Fibroblast of the conjunctiva (primary cell): ENCODE data around the gene PHF2.

ENCODE experiments used
- DNase-seq: peaks from one replicate; pipeline ENCODE4 v3.0.0-alpha.2; 2010; ENCODE audit warnings: low read depth

PHF2 gene

GRCh38 chr9:93701494-93702218, 125.3 kb downstream of the PHF2 start:
- DNase-seq = no peak

GRCh38 chr9:93702261-93702660, 125.9 kb downstream of the PHF2 start:
- DNase-seq = no peak

- DNase-seq = no peak
Observed at GRCh38 chr9:93708289-93708986, 132.1 kb downstream of the PHF2 start.

GRCh38 chr9:93708987-93709302, 132.6 kb downstream of the PHF2 start:
- no peak for DNase-seq

DNA sequence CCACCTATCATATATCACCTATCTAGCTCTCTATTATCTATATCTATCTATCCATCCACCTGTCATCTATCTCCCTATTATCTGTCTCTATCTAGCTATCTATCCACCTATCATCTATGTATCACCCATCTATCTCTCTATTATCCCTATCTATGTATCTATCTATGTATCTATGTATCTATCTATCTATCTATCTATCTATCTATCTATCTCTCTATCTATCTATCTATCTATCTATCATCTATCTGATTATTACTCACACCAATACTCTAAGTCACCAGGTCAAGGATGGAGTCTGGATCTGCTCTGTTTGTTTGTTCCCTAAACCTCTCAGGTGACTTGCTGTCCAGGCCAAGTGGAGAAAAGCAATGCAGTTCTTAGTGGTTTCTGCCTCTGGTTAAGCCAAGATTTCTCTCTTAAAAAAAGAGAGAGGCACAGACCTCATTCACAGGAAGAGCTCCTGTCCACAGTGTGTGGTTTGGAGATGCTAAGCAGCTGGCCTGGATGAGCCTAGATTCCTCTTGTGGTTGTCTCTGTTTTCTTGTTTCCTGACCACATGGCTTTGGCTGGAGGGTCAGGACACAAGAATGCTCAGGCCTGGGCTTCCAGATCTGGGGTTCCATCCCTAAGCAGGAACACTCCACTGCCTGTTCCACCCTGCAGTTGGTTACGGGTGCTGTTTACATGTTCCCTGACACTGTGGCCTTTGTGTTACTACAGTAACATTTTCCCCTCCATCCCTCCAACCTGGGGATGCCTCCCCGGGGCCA, 133.4 kb downstream of the PHF2 start:
- DNase-seq = no peak

- DNase-seq = no peak
Observed at GRCh38 chr9:93710370-93710723, 134.0 kb downstream of the PHF2 start.

- DNase-seq = no peak
Observed at GRCh38 chr9:93711002-93711401, 134.6 kb downstream of the PHF2 start.

DNA sequence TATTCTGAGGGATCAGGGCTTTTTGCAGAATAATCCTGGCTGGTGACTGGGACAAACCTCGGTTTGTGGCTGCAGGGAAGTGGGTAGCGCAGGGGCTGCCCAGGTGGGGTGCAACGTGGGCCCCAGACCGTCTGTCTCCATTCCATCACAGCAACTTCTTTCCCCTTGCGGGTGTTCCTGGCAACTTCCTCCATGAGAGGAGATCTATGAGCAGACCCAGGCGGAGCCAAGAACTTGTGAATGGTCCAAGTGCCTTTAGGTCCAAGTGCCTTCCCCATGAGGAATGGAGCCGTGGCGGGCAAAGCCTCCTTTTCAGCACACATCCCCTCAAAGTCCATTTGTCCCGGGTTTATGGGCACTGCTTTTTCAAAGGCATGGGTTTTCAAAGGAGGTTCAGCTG, 136.5 kb downstream of the PHF2 start:
- DNase-seq = no peak

DNA sequence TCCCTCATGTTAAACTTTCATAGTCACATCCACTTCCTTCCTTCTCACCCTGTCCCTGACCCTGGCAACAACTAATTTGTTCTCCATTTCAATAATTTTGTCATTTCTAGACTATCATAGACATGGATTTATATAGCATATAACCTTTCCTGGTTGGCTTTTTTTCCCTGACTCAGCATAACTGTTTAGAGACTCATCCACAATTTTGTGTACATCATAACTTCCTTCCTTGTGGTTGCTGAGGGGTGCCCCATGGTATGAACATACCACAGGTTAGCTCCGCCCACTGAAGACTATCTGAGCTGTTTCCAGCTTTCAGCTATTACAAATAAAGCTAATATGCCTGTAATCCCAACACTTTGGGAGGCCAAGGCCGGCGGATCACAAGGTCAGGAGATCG, 137.3 kb downstream of the PHF2 start:
- no peak for DNase-seq

DNA sequence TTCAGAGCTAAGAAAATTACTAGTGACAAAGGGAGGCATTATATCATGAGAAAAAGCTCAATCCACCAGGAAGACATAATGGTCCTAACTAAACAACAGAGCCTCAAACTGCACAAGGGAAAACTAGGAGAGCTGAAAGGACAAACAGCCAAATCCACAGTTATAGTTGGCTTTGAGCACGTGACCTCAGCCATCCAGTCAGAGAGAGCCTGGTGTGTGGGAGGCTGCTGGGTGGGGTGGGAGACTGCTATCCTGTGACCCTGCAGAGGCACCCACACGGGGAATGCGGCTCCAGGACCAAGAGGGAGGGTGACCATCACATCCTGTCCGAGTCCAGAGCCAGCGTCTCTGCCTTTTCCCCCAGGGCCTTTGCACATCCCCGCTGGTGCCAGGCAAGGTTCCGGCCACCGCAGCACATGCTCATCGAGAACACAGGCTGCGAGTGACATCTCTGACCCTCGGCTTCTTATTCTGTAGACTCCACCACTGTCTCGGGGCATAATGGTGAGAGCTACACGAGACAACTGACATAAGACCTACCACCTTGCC, 145.1 kb downstream of the PHF2 start:
- no peak for DNase-seq

DNA sequence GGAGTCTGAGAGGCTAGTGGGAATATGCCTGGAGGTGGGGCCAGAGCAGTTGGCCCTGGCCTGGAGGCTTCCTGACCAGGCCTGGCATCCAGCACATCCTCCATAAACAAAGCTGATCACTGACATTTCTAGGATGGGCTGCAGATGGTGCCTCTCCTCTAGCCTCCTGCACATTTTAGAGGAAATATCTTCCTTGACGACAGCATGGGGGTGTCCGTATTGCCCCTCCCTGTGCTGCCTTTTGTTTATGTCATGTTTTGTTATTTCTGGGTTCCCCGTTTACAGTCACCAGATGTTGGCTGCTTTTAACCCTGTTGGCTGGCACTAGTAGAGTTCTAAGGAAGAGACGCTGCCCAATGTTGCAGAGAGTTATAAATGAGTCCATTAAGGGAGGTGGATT, 148.5 kb downstream of the PHF2 start:
- no peak for DNase-seq

DNA sequence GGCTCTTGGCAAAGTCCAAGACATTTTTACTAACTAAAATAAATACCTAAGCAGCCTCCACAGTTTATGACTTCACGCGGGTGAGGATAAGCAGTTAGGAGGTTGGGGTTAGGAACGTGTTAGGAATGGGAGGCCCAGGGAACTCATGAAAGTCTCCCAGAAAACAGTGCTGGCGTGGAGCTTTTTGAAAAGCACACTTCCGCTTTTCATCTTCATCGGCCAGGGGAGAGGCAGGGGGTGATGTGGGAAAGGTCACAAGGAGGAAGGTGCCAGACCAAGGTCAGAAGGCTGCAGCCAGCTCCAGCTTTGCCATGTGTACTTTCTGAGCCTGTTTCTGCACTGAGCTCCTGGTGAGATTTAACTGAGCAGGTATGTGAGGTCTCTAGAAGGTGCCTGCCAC, 149.0 kb downstream of the PHF2 start:
- DNase-seq = no peak

- DNase-seq = no peak
Observed at GRCh38 chr9:93726147-93726546, 149.8 kb downstream of the PHF2 start.
